GM12891 (cell line): Measurements from ENCODE around the gene SLC1A1.
A peak's percentile ranks its signal among the peaks of the same experiment; 100 is the strongest.

Source experiments
- PAX5 ChIP-seq: IDR thresholded peaks from 2 replicates; pipeline ENCODE4 v1.6.1; 2011; ENCODE audit warnings: low read length, moderate library complexity, mild to moderate bottlenecking; ENCODE audit not compliant: insufficient read depth, severe bottlenecking
- POLR2A ChIP-seq: IDR thresholded peaks from 2 replicates; pipeline ENCODE4 v1.6.1; 2011; ENCODE audit warnings: low read depth, low read length, control low read depth
- POLR2AphosphoS5 ChIP-seq: IDR thresholded peaks from 2 replicates; pipeline ENCODE4 v1.6.1; 2011; ENCODE audit warnings: low read depth, low read length, control low read depth
- POU2F2 ChIP-seq: IDR thresholded peaks from 2 replicates; pipeline ENCODE4 v1.6.1; 2011; ENCODE audit warnings: low read depth, mild to moderate bottlenecking, control low read depth, low read length, moderate library complexity
- SPI1 ChIP-seq: IDR thresholded peaks from 2 replicates; pipeline ENCODE4 v1.6.1; 2011; ENCODE audit warnings: low read depth, low read length, control low read depth
- TAF1 ChIP-seq: IDR thresholded peaks from 2 replicates; pipeline ENCODE4 v1.6.1; 2011; ENCODE audit warnings: low read depth, low read length, control low read depth

DNA sequence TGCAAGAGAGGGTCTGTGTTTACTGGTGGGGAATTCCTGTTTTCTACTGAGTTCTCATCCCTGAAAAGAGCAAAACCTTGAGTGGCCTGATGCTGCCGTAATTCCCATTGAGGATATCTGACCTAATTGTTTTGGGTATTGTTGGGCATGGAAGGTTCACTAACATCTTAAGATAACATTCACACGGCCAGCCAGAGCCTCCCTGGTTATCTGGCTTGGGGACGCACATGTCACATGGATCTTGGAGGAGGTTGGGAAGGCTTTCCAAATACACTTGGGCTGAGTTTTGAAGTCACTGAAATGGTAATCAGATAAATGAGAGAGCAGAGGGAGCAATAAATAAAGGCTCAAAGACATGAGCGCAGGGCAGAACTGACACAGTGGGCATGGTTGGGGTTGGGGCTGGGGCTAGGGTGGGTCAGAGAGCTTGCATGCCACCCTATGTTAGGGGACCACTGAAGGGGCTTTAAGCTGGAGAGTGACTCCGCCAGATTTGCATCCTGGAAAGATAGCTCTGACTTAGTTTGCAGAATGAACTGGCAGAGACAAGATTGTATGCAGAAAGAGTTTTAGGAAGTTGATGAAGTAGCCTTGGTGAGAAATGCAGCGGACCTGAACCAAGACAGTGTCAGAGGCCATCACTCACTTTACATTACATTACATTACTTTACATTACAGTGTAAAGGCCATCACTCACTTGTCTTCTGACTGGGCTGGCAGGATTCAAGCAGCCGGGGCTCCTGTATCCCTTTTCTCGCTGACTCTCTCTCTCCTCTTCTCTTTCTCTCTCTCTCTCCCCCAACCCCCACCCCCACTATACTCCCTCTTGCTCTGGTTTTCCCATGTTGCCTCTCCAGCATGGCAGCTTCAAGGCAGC lies 24.2 kb downstream of the SLC1A1 start:
- TF ChIP-seq POLR2AphosphoS5 (no peak), POLR2A (no peak), TAF1 (no peak), SPI1 (no peak), PAX5 (peak; percentile 95), POU2F2 (0 out of 2 replicates have a peak, but pooled peaks have one; percentile 33)
